Measurements from ENCODE around the gene HOXA13.

HOXA13 gene

GRCh38 chr7:27182285-27182841 lies 17.5 kb downstream of the HOXA13 start:
- no peak overlapping the region for H3K4me3 ChIP-seq (ENCODE audit: low read length)
- DNase-seq (ENCODE audit: low read depth): no peak
- TF ChIP-seq, protein P1, sequence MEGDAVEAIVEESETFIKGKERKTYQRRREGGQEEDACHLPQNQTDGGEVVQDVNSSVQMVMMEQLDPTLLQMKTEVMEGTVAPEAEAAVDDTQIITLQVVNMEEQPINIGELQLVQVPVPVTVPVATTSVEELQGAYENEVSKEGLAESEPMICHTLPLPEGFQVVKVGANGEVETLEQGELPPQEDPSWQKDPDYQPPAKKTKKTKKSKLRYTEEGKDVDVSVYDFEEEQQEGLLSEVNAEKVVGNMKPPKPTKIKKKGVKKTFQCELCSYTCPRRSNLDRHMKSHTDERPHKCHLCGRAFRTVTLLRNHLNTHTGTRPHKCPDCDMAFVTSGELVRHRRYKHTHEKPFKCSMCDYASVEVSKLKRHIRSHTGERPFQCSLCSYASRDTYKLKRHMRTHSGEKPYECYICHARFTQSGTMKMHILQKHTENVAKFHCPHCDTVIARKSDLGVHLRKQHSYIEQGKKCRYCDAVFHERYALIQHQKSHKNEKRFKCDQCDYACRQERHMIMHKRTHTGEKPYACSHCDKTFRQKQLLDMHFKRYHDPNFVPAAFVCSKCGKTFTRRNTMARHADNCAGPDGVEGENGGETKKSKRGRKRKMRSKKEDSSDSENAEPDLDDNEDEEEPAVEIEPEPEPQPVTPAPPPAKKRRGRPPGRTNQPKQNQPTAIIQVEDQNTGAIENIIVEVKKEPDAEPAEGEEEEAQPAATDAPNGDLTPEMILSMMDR (IDR thresholded peaks at IDR 0.05; ENCODE audit: insufficient read depth, low read depth, low read length, missing control alignments): no peak

GRCh38 chr7:27181795-27182275 lies 18.1 kb downstream of the HOXA13 start:
- H3K4me3 ChIP-seq (ENCODE audit: low read length): no peak overlapping the region
- TF ChIP-seq, protein P1 (IDR thresholded peaks at IDR 0.05; ENCODE audit: insufficient read depth, low read depth, low read length, missing control alignments): no peak
- DNase-seq (ENCODE audit: low read depth): no peak

- TF ChIP-seq, protein P1 (IDR thresholded peaks at IDR 0.05; ENCODE audit: insufficient read depth, low read depth, low read length, missing control alignments): no peak
- H3K4me3 ChIP-seq (ENCODE audit: low read length): no peak overlapping the region
- no peak for DNase-seq (ENCODE audit: low read depth)
Observed at GRCh38 chr7:27180431-27181420, 19.2 kb downstream of the HOXA13 start.

- H3K4me3 ChIP-seq (ENCODE audit: low read length): no peak overlapping the region
- peak; percentile 57 for DNase-seq (ENCODE audit: low read depth)
- TF ChIP-seq, protein P1 (IDR thresholded peaks at IDR 0.05; ENCODE audit: insufficient read depth, low read depth, low read length, missing control alignments): peak; percentile 76
Observed at GRCh38 chr7:27179503-27180430, 20.1 kb downstream of the HOXA13 start.

- TF ChIP-seq, protein P1 (IDR thresholded peaks at IDR 0.05; ENCODE audit: insufficient read depth, low read depth, low read length, missing control alignments): no peak
- H3K4me3 ChIP-seq (ENCODE audit: low read length): no peak overlapping the region
- no peak for DNase-seq (ENCODE audit: low read depth)
Observed at GRCh38 chr7:27179030-27179429, 20.9 kb downstream of the HOXA13 start.

- TF ChIP-seq, protein P1 (IDR thresholded peaks at IDR 0.05; ENCODE audit: insufficient read depth, low read depth, low read length, missing control alignments): no peak
- no peak overlapping the region for H3K4me3 ChIP-seq (ENCODE audit: low read length)
- no peak for DNase-seq (ENCODE audit: low read depth)
Observed at GRCh38 chr7:27178366-27178765, 21.5 kb downstream of the HOXA13 start.
